GM12801 (cell line): Measurements from ENCODE around the gene PHF21A.

Experiments
- TF ChIP-seq, protein P1 (sequence below): IDR thresholded peaks from one replicate; pipeline ENCODE4 v1.5.1; 2011; ENCODE audit warnings: control low read depth; ENCODE audit not compliant: insufficient read length; ENCODE audit errors: extremely low read depth

Gene PHF21A

DNA sequence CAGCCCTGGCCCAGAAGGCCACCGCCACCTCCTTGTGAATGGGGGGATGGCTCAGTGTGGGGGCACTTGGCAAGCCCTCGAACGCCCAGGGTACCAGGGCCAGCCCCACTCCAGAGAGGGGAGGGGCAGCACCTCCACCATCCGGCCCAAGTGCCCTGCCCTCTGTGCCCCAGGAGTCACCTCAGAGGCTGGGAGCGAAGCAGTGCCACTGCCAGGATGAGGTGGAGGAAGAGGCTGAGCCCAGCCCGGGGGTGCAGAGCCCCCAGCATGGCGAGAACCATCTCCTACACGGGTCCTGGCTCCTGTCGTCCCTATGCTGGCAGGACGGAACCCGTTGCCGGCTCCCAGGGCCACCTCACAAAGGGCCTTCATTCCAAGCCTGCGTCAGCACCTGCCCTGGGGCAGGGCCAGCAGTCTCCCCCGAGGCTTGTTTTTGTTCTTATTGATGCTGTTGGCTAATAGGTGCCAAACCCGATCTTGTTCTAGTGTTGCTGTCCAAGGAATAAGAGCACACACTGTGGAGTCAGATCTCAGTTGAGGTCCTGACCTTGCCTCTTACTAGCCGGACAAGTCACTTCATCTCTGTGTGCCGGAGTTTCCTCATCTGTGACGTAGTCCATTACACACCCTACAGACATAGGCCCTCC is 214.2 kb downstream of the PHF21A start, which contains the start of gene FREY1:
Gene FREY1 (minus strand): TSS at position 307 of the 647 bp plus-strand sequence. CDS start 26 bp downstream, at position 281.
- TF ChIP-seq, protein P1, sequence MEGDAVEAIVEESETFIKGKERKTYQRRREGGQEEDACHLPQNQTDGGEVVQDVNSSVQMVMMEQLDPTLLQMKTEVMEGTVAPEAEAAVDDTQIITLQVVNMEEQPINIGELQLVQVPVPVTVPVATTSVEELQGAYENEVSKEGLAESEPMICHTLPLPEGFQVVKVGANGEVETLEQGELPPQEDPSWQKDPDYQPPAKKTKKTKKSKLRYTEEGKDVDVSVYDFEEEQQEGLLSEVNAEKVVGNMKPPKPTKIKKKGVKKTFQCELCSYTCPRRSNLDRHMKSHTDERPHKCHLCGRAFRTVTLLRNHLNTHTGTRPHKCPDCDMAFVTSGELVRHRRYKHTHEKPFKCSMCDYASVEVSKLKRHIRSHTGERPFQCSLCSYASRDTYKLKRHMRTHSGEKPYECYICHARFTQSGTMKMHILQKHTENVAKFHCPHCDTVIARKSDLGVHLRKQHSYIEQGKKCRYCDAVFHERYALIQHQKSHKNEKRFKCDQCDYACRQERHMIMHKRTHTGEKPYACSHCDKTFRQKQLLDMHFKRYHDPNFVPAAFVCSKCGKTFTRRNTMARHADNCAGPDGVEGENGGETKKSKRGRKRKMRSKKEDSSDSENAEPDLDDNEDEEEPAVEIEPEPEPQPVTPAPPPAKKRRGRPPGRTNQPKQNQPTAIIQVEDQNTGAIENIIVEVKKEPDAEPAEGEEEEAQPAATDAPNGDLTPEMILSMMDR, result no peak

DNA sequence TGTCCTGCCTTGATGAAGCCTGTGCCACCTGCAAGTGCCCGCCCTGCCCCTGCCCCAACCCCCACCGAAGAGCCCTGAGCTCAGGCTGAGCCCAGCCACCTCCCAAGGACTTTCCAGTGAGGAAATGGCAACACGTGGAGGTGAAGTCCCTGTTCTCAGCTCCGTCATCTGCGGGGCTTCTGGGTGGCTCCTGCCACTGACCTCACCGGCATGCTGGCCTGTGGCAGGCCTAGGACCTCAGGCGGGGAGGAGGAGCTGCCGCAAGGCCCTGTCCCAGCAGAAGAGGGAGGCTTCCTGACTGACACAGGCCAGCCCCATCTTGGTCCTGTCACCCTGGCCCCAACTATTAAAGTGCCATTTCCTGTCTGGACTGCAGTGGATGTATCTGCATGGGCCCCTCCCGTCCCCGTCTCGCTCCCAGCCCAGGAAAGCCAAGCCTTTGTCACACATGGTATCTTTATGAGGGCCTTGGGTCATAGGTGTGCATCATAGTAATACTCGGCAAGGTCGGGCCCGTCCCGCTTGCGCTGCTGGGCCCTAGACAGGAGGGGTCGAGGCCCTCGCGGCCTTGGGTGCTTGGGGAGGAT is 215.1 kb downstream of the PHF21A start:
- TF ChIP-seq, protein P1, result no peak

- TF ChIP-seq, protein P1, result no peak
These were observed 216.2 kb downstream of the PHF21A start for GRCh38 chr11:45905095-45905494.

GRCh38 chr11:45904309-45904915 is 216.8 kb downstream of the PHF21A start:
- TF ChIP-seq, protein P1, result no peak

DNA sequence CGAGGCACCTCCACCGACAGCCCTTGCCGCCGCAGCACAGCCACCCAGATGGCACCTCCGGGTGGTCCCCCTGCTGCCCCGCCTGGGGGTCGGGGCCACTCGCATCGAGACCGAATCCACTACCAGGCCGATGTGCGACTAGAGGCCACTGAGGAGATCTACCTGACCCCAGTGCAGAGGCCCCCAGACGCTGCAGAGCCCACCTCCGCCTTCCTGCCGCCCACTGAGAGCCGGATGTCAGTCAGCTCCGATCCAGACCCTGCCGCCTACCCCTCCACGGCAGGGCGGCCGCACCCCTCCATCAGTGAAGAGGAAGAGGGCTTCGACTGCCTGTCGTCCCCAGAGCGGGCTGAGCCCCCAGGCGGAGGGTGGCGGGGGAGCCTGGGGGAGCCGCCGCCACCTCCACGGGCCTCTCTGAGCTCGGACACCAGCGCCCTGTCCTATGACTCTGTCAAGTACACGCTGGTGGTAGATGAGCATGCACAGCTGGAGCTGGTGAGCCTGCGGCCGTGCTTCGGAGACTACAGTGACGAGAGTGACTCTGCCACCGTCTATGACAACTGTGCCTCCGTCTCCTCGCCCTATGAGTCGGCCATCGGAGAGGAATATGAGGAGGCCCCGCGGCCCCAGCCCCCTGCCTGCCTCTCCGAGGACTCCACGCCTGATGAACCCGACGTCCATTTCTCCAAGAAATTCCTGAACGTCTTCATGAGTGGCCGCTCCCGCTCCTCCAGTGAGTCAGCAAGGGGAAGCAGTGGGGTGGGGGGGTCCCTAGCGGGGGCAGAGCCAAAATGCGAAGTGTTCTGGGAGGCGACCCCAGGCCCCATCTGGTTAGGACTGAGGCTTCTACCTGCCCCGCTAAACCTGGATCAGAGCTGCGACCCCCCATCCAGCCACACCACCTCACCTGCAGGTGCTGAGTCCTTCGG is 218.5 kb downstream of the PHF21A start:
- TF ChIP-seq, protein P1, result no peak

- TF ChIP-seq, protein P1, result no peak
These were observed 219.6 kb downstream of the PHF21A start for GRCh38 chr11:45901626-45902025.
